ENCODE results near the gene CXXC5.

GRCh38 chr5:139693676-139694364, 45.7 kb downstream of the CXXC5 start:
- TF ChIP-seq EZH2 (IDR thresholded peaks at IDR 0.05; ENCODE audit: borderline replicate concordance, low read depth, low read length, severe bottlenecking) = no peak
- no peak for TF ChIP-seq CTCF (IDR thresholded peaks at IDR 0.05; ENCODE audit: borderline replicate concordance, extremely low read depth, low read length, poor library complexity, severe bottlenecking)

Measured in DND-41 (cell line).